ENCODE results near the gene SLC30A7.

DNA sequence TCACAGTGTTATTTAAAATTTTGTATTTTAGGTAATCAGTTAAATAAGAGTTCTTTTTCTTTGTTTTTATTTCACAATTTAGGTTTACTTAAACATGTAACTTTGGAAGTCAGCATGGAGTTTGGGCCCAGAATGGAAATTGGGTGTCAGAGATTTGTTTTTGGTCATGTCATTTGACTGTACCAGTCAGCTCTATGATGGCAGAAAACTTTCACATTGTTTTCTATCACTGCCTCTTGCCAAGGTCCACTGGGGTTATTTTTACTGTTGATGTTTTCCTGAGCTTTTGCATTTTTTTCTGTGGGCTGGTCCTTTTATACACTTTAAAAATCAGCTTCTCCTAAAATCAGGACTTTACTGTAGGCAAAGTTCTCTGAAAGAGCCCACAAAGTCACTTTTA, 54.4 kb downstream of the SLC30A7 start:
- no peak for TF ChIP-seq ZFP30 (CRISPR knock-in tag; IDR thresholded peaks at IDR 0.05)
- no peak for TF ChIP-seq TCF4 (CRISPR knock-in tag; IDR thresholded peaks at IDR 0.05; ENCODE audit: borderline replicate concordance)
- no peak for TF ChIP-seq CSDC2 (CRISPR knock-in tag; IDR thresholded peaks at IDR 0.05)
- TF ChIP-seq, protein P1, sequence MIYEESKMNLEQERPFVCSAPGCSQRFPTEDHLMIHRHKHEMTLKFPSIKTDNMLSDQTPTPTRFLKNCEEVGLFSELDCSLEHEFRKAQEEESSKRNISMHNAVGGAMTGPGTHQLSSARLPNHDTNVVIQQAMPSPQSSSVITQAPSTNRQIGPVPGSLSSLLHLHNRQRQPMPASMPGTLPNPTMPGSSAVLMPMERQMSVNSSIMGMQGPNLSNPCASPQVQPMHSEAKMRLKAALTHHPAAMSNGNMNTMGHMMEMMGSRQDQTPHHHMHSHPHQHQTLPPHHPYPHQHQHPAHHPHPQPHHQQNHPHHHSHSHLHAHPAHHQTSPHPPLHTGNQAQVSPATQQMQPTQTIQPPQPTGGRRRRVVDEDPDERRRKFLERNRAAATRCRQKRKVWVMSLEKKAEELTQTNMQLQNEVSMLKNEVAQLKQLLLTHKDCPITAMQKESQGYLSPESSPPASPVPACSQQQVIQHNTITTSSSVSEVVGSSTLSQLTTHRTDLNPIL (CRISPR knock-in tag; IDR thresholded peaks at IDR 0.05; ENCODE audit: low read depth), result no peak
- TF ChIP-seq ZFP3 (CRISPR knock-in tag; IDR thresholded peaks at IDR 0.05), result no peak
- TF ChIP-seq, protein P2, sequence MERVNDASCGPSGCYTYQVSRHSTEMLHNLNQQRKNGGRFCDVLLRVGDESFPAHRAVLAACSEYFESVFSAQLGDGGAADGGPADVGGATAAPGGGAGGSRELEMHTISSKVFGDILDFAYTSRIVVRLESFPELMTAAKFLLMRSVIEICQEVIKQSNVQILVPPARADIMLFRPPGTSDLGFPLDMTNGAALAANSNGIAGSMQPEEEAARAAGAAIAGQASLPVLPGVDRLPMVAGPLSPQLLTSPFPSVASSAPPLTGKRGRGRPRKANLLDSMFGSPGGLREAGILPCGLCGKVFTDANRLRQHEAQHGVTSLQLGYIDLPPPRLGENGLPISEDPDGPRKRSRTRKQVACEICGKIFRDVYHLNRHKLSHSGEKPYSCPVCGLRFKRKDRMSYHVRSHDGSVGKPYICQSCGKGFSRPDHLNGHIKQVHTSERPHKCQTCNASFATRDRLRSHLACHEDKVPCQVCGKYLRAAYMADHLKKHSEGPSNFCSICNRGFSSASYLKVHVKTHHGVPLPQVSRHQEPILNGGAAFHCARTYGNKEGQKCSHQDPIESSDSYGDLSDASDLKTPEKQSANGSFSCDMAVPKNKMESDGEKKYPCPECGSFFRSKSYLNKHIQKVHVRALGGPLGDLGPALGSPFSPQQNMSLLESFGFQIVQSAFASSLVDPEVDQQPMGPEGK (CRISPR knock-in tag; IDR thresholded peaks at IDR 0.05; ENCODE audit: borderline replicate concordance), result no peak
- no peak for TF ChIP-seq ZNF8 (CRISPR knock-in tag; IDR thresholded peaks at IDR 0.05)
